ENCODE measurements around the gene RASAL1.

RASAL1 gene

GRCh38 chr12:113106361-113106760 is 29.2 kb downstream of the RASAL1 start:
- Histone ChIP-seq H4K20me1 (ENCODE audit: insufficient read depth) (no peaks in the 10 kb centered on the region), H3K27ac (no peak overlapping the region), H3K4me2 (no peak overlapping the region), H3K27me3 (ENCODE audit: insufficient read depth, low read depth) (no peaks in the 10 kb centered on the region), H2AFZ (ENCODE audit: low read depth) (no peak overlapping the region), H3K9ac (no peak overlapping the region), H3K4me3 (IDR thresholded peaks at IDR 0.05; ENCODE audit: insufficient read depth, low read depth, low read length) (no peak overlapping the region), H3K4me1 (ENCODE audit: low read depth, poor library complexity, severe bottlenecking) (no peaks in the 10 kb centered on the region), H3K36me3 (ENCODE audit: insufficient read depth) (no peaks in the 10 kb centered on the region), H3K79me2 (ENCODE audit: insufficient read depth, low read depth) (no peaks in the 10 kb centered on the region)
- TF ChIP-seq, protein P1, sequence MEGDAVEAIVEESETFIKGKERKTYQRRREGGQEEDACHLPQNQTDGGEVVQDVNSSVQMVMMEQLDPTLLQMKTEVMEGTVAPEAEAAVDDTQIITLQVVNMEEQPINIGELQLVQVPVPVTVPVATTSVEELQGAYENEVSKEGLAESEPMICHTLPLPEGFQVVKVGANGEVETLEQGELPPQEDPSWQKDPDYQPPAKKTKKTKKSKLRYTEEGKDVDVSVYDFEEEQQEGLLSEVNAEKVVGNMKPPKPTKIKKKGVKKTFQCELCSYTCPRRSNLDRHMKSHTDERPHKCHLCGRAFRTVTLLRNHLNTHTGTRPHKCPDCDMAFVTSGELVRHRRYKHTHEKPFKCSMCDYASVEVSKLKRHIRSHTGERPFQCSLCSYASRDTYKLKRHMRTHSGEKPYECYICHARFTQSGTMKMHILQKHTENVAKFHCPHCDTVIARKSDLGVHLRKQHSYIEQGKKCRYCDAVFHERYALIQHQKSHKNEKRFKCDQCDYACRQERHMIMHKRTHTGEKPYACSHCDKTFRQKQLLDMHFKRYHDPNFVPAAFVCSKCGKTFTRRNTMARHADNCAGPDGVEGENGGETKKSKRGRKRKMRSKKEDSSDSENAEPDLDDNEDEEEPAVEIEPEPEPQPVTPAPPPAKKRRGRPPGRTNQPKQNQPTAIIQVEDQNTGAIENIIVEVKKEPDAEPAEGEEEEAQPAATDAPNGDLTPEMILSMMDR (conservative IDR thresholded peaks at IDR 0.05; ENCODE audit: low read depth, low read length) = no peak

DNA sequence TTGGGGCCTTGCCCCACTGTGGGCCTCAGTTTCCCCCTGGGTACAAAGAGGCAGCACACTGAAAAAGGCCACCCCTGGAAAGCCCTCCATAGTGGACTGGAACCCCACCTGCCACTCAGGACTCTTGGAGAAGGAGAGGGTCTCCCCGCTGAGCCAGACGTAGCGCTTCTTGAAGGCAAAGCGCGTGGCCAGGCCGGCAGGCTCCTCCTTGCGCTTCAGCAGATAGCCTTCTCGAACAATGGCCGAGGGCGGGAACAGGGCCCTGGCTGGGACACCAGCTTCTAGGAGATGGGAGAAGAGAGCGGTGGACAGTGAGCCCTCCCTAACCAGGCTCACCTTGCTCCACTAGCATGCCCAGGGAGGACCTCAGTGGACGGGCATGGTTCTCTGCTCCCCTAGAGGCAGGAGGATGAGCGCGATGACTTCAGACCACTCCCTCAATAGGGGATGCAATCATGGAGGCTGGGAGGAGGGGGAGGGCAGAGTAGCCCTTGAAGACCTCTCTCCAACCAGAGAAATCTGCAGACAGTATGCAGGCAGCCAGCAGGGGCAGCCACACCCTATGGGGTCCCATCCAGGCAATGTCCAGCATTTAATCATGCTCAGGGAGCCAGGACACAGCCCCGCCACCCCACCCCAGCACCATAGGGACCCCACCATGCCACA is 29.8 kb downstream of the RASAL1 start:
- Histone ChIP-seq H4K20me1 (ENCODE audit: insufficient read depth) (no peaks in the 10 kb centered on the region), H3K27me3 (ENCODE audit: insufficient read depth, low read depth) (no peaks in the 10 kb centered on the region), H3K27ac (no peak overlapping the region), H3K9ac (no peak overlapping the region), H3K4me1 (ENCODE audit: low read depth, poor library complexity, severe bottlenecking) (no peaks in the 10 kb centered on the region), H3K36me3 (ENCODE audit: insufficient read depth) (no peaks in the 10 kb centered on the region), H2AFZ (ENCODE audit: low read depth) (no peak overlapping the region), H3K4me3 (IDR thresholded peaks at IDR 0.05; ENCODE audit: insufficient read depth, low read depth, low read length) (no peak overlapping the region), H3K79me2 (ENCODE audit: insufficient read depth, low read depth) (no peaks in the 10 kb centered on the region), H3K4me2 (no peak overlapping the region)
- TF ChIP-seq, protein P1 (conservative IDR thresholded peaks at IDR 0.05; ENCODE audit: low read depth, low read length) = no peak

GRCh38 chr12:113104953-113105510 is 30.5 kb downstream of the RASAL1 start:
- Histone ChIP-seq H3K4me3 (IDR thresholded peaks at IDR 0.05; ENCODE audit: insufficient read depth, low read depth, low read length) (no peak overlapping the region), H3K36me3 (ENCODE audit: insufficient read depth) (no peaks in the 10 kb centered on the region), H3K27me3 (ENCODE audit: insufficient read depth, low read depth) (no peaks in the 10 kb centered on the region), H3K4me1 (ENCODE audit: low read depth, poor library complexity, severe bottlenecking) (no peaks in the 10 kb centered on the region), H3K9ac (no peak overlapping the region), H4K20me1 (ENCODE audit: insufficient read depth) (no peaks in the 10 kb centered on the region), H3K27ac (no peak overlapping the region), H2AFZ (ENCODE audit: low read depth) (no peak overlapping the region), H3K79me2 (ENCODE audit: insufficient read depth, low read depth) (no peaks in the 10 kb centered on the region), H3K4me2 (no peak overlapping the region)
- TF ChIP-seq, protein P1 (conservative IDR thresholded peaks at IDR 0.05; ENCODE audit: low read depth, low read length) = no peak

- no peak overlapping the region for H3K4me3 ChIP-seq (IDR thresholded peaks at IDR 0.05; ENCODE audit: insufficient read depth, low read depth, low read length)
- H4K20me1 ChIP-seq (ENCODE audit: insufficient read depth) = no peaks in the 10 kb centered on the region
- H3K9ac ChIP-seq = no peak overlapping the region
- no peaks in the 10 kb centered on the region for H3K79me2 ChIP-seq (ENCODE audit: insufficient read depth, low read depth)
- no peaks in the 10 kb centered on the region for H3K36me3 ChIP-seq (ENCODE audit: insufficient read depth)
- H3K4me2 ChIP-seq = no peak overlapping the region
- H3K4me1 ChIP-seq (ENCODE audit: low read depth, poor library complexity, severe bottlenecking) = peaks cover 6% of the 10 kb centered on the region
- TF ChIP-seq, protein P1 (conservative IDR thresholded peaks at IDR 0.05; ENCODE audit: low read depth, low read length) = no peak
- no peak overlapping the region for H2AFZ ChIP-seq (ENCODE audit: low read depth)
- no peak overlapping the region for H3K27ac ChIP-seq
- H3K27me3 ChIP-seq (ENCODE audit: insufficient read depth, low read depth) = no peaks in the 10 kb centered on the region
These were observed 31.7 kb downstream of the RASAL1 start for GRCh38 chr12:113103756-113104450.
